Heart left ventricle (tissue), 16 donors: ENCODE results near the gene S100A9. TPM values are rescaled to one million over a fixed set of nuclear protein-coding genes. Genes with fewer than 3 reads are reported as not detected.

Experiments used
- ATAC-seq, 4 donors: fragments of 200-7000 bp; cut with Tn5 transposase; one replicate each; pipeline ENCODE4 v1.9.1; 2020 to 2022; ENCODE audit warnings: moderate library complexity in 4 of 4, mild to moderate bottlenecking in 3 of 4, moderate number of reproducible peaks in 1 of 4
- DNase-seq, 5 donors: peaks; one replicate each; pipeline ENCODE4 v3.0.0-alpha.2; 2020
- H3K27ac ChIP-seq, 12 donors: fragments of 200-600 bp; sonication (generic) in 4 of 12; one replicate each; pipeline versions ENCODE4 v1.5.0 to v1.8.0; 2016 to 2022; ENCODE audit warnings: mild to moderate bottlenecking in 2 of 12
- H3K27me3 ChIP-seq, 9 donors: fragments of 200-600 bp; sonication (generic) in 2 of 9; one replicate each; pipeline versions ENCODE4 v1.5.1 to v1.8.0; 2016 to 2022; ENCODE audit warnings: mild to moderate bottlenecking in 3 of 9
- H3K36me3 ChIP-seq, 9 donors: fragments of 200-600 bp; sonication (generic) in 2 of 9; one replicate each; pipeline versions ENCODE4 v1.5.0 to v1.8.0; 2018 to 2022; ENCODE audit warnings: mild to moderate bottlenecking in 2 of 9
- H3K4me1 ChIP-seq, 12 donors: fragments of 200-600 bp; sonication (generic) in 4 of 12; one replicate each; pipeline versions ENCODE4 v1.5.0 to v1.8.0; 2016 to 2022; ENCODE audit warnings: mild to moderate bottlenecking in 3 of 12
- H3K4me3 ChIP-seq, 12 donors: fragments of 200-600 bp; sonication (generic) in 4 of 12; one replicate each; pipeline versions ENCODE4 v1.5.0 to v1.8.0; 2017 to 2022; ENCODE audit warnings: mild to moderate bottlenecking in 9 of 12, moderate library complexity in 4 of 12
- H3K9me3 ChIP-seq, 12 donors: fragments of 200-600 bp; sonication (generic) in 4 of 12; one replicate each; pipeline versions ENCODE4 v1.5.0 to v1.8.0; 2016 to 2022; ENCODE audit warnings: mild to moderate bottlenecking in 1 of 12
- POLR2A ChIP-seq, 2 donors: fragments of 450-650 bp; IDR thresholded peaks; one replicate each; pipeline ENCODE4 v1.6.1; 2017; ENCODE audit warnings: antibody characterized with exemption in 2 of 2, mild to moderate bottlenecking in 2 of 2, moderate library complexity in 2 of 2
- WGBS, 4 donors: extraction: QIAGEN DNeasy Blood & Tissue Kit in 2 of 4; methylation state at CpG; one replicate each; pipeline versions ENCODE4 v1.1.5 to v1.1.7; 2013 to 2018; 5-methylcytosine and 5-hydroxymethylcytosine counted together
- intact Hi-C, 10 donors: fragments of 100-400 bp; cut with DNase I; formaldehyde crosslinking; loops; one replicate each; pipeline versions ENCODE4 v1.11.1 to v1.14.2; 2022
- polyA plus RNA-seq, 2 donors: library from polyadenylated mRNA; stranded (reverse); fragments of 200-250 nt; gene quantifications; one replicate each; pipeline ENCODE4 v1.2.3, GENCODE V29; 2013
- total RNA-seq, 9 donors: library from RNA; depleted of rRNA in 2 of 9; stranded (reverse); fragments of >200 nt in 2 of 9; fragmentation: NEBNext Ultra II Directional in 3 of 9; extraction: Animal tissue kit (Norgen Biotek cat#: 25700) in 3 of 9; gene quantifications; one replicate each; pipeline versions ENCODE4 v1.1.0 to v1.2.4, GENCODE V29; 2016 to 2023
- TF ChIP-seq, protein P1 (sequence below), 12 donors: fragments of 200-600 bp; sonication (generic) in 4 of 12; IDR thresholded peaks; one replicate each; pipeline versions ENCODE4 v1.5.0 to v1.8.0; 2018 to 2022; ENCODE audit warnings: antibody characterized with exemption in 12 of 12, mild to moderate bottlenecking in 5 of 12
- donor health status: ischemic (EF 13 %, LVEDD 7.1; RV severe dilation, severe dysfunction).
- donor health status: healthy with polysubstance abuse.
- donor health status: DM: no; HTN: yes; CAD: no.
- donor health status: DM: no; HTN: no; CAD: no.
- donor health status: ischemic (EF 25% LVEDD 6.9; RV normal size, moderate dysfunction).
- donor health status: ischemic (EF 25% LVEDD 5.7; RV mildly dilated, moderate dysfunction).
- donor health status: healthy.
- donor health status: DM: yes; HTN: yes; CAD: no.
- donor health status: ischemic (EF 35%, LVEDD 5.7; RV mildly dilated, moderate dysfunction).
- donor health status: nonischemic (EF 11% LVEDD 7.7; RV severe dilation, severe dysfunction).
- donor health status: DM: yes; HTN: yes; CAD: no.
- donor health status: PGD.
- donor health status: ischemic (EF 29% LVEDD 5.4; RV normal size, mild dysfunction).
- donor health status: nonischemic (EF 23%, LVEDD 6.1; RV moderate dilation, normal function).

The S100A9 gene
- total and polyA plus RNA-seq, 11 donors, result 5.7 to 350 (median 76.2) TPM

DNA sequence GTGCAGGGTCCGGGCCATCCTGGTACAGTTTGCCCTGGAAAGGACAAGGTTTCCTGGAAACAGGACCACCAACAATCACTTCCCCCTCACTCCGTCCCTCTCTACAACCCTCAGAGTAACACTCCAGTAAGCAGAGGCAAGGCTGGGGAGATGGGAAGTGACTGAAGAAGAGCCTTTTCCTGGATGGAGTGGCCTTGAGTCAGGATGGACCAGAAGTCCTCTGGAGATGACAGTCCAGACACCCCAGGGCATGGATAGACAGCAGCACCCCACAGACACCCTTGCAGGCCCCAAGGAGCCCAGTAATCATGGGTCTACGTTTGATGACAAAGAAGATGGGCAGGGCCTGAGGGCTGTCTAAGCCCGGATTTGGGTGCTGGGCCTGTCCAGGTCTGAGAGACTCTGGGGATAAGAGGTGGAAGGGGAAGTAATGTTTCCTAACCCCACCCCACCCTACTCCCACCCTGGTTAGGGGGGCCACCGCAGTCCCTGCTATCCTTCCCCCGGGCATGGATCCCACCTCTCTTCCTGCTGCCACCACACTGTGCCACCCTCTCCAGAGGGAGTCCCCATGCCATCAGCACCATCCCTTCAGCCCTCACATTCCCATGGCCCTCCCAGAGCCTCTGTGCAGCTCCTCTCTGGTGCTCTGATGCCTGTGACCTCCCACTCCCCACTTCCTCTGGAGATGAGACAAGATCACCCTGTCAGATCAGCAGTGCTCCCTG is 40.4 kb downstream of the S100A9 start:
- Histone ChIP-seq H3K27ac (no peak overlapping the region), H3K36me3 (no peaks in the 10 kb centered on the region), H3K4me1 (peaks cover 0 to 7% (median 0%) of the 10 kb centered on the region in 12 donors), H3K9me3 (no peaks in the 10 kb centered on the region), H3K4me3 (no peak overlapping the region), H3K27me3 (peaks cover 0 to 8% (median 0%) of the 10 kb centered on the region in 9 donors)
- no peak for TF ChIP-seq POLR2A (IDR thresholded peaks at IDR 0.05)
- TF ChIP-seq, protein P1, sequence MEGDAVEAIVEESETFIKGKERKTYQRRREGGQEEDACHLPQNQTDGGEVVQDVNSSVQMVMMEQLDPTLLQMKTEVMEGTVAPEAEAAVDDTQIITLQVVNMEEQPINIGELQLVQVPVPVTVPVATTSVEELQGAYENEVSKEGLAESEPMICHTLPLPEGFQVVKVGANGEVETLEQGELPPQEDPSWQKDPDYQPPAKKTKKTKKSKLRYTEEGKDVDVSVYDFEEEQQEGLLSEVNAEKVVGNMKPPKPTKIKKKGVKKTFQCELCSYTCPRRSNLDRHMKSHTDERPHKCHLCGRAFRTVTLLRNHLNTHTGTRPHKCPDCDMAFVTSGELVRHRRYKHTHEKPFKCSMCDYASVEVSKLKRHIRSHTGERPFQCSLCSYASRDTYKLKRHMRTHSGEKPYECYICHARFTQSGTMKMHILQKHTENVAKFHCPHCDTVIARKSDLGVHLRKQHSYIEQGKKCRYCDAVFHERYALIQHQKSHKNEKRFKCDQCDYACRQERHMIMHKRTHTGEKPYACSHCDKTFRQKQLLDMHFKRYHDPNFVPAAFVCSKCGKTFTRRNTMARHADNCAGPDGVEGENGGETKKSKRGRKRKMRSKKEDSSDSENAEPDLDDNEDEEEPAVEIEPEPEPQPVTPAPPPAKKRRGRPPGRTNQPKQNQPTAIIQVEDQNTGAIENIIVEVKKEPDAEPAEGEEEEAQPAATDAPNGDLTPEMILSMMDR (IDR thresholded peaks at IDR 0.05), result no peak
- ATAC-seq, result no peak
- intact Hi-C loops, result no loop called here
- WGBS, 4 donors, result 79 to 87% (median 84%) methylated on average over 4 to 6 of the region's 6 CpGs
- DNase-seq, result no peak

DNA sequence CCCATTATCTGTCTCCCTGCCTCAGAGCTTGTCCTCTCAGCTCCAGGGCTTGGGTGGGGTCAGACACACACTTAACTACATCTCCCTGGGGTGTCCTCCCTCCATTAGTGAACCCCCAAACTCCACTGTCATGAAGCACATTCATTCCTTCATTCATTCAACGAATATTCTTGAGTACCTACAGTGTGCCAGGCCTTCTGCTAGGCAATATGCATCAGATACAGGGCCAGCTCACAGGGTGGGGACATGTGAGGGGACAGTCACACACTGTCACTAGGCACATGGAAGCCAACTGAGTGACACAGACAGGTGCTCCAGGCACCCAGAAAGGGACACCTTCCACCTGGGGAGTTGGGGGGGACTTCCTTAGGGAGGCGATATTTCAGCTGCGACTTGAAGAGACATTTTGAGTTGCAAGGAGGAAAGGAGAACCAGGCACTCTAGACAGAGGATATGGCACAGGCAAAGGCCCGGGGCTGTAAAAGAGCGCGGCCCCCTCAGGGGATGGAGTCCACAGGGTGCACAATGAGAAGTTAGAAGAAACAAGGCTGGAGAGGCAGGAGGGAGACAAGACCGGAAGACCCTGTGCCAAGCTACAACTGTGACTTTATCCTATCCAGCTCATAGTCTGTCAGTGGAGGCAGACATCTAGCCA is 41.9 kb downstream of the S100A9 start:
- no peaks in the 10 kb centered on the region for H3K9me3 ChIP-seq
- H3K36me3 ChIP-seq, result no peaks in the 10 kb centered on the region
- peaks cover 0 to 14% (median 0%) of the 10 kb centered on the region in 9 donors for H3K27me3 ChIP-seq
- TF ChIP-seq POLR2A (IDR thresholded peaks at IDR 0.05), result no peak
- TF ChIP-seq, protein P1 (IDR thresholded peaks at IDR 0.05), result no peak
- WGBS, 4 donors, result 86 to 89% (median 89%) methylated on average over 7 of the region's 7 CpGs
- DNase-seq (no peak), ATAC-seq (no peak)
- no peak overlapping the region for H3K27ac ChIP-seq
- H3K4me1 ChIP-seq, result peaks cover 0 to 7% (median 0%) of the 10 kb centered on the region in 12 donors
- no peak overlapping the region for H3K4me3 ChIP-seq
- intact Hi-C loops, result loop anchor here in 1 of 10 donors (10.0 kb wide), 1 partner anchor 45 kb away; the partner anchor contains the start of gene S100A9

DNA sequence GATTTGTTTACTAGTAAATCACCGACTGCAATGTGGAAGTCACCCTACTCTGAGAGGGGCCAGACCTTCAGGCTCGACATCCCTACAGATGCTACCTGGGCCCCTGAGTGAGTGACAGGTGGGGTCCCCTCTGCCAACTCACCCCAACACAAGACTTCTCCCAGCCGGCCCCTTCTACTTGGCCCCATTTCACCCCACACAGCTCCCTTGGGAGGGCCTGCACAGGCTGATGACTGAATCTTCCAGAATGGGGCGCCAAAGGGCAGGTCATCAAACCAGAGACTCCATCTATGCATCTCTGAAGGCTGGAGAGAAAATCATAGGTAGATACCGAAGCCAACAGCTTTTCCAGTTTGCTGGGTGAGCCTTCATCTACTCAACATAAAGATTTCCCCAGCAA is 42.6 kb downstream of the S100A9 start:
- DNase-seq (no peak), ATAC-seq (no peak)
- H3K4me1 ChIP-seq, result peaks cover 0 to 7% (median 0%) of the 10 kb centered on the region in 12 donors
- intact Hi-C loops, result loop anchor here in 1 of 10 donors (10.0 kb wide), 1 partner anchor 45 kb away; the partner anchor contains the start of gene S100A9
- WGBS, 4 donors, result 64 to 67% (median 65%) methylated on average over 5 of the region's 5 CpGs
- H3K27me3 ChIP-seq, result peaks cover 0 to 14% (median 0%) of the 10 kb centered on the region in 9 donors
- H3K27ac ChIP-seq, result no peak overlapping the region
- no peak overlapping the region for H3K4me3 ChIP-seq
- no peaks in the 10 kb centered on the region for H3K36me3 ChIP-seq
- TF ChIP-seq, protein P1 (IDR thresholded peaks at IDR 0.05), result no peak
- TF ChIP-seq POLR2A (IDR thresholded peaks at IDR 0.05), result no peak
- no peaks in the 10 kb centered on the region for H3K9me3 ChIP-seq

DNA sequence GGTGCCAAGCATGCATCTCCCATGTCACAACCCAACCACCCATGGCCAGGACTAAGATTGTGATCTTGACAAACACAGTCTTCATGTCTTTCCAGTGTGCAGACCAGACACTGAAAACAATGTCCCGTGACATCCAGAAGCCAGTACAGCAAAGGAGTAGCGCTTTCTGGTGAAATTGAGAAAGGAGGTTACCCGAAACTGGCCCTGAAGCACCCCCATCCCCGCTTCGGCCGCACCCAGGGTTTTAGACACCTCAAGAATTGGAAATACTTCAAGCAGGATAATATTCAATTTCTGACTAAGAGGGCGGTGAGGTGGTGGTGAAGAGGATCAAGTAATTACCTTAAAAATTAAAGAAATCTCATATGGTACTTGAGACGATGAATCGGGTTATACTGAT is 43.8 kb downstream of the S100A9 start:
- ATAC-seq (no peak), DNase-seq (no peak)
- no peaks in the 10 kb centered on the region for H3K9me3 ChIP-seq
- 85 to 88% (median 88%) methylated on average over 9 of the region's 9 CpGs for whole genome bisulfite sequencing, 4 donors
- no peak overlapping the region for H3K4me3 ChIP-seq
- intact Hi-C loops, result loop anchor here in 1 of 10 donors (10.0 kb wide), 1 partner anchor 47 kb away; the partner anchor contains the start of gene S100A9
- TF ChIP-seq POLR2A (IDR thresholded peaks at IDR 0.05), result no peak
- peaks cover 0 to 10% (median 0%) of the 10 kb centered on the region in 9 donors for H3K27me3 ChIP-seq
- H3K27ac ChIP-seq, result no peak overlapping the region
- H3K36me3 ChIP-seq, result no peaks in the 10 kb centered on the region
- H3K4me1 ChIP-seq, result peaks cover 0 to 7% (median 0%) of the 10 kb centered on the region in 12 donors
